Gastroesophageal sphincter (tissue), 3 donors: ENCODE data around the gene EPHB2.

ENCODE experiments used
- EP300 ChIP-seq: sonication (generic); formaldehyde crosslinking; IDR thresholded peaks from one replicate; pipeline ENCODE4 v1.6.1; 2017; ENCODE audit warnings: antibody characterized with exemption, mild to moderate bottlenecking
- POLR2A ChIP-seq, 2 donors: fragments of 450-650 bp; IDR thresholded peaks; one replicate each; pipeline ENCODE4 v1.6.1; 2017; ENCODE audit warnings: antibody characterized with exemption in 2 of 2, mild to moderate bottlenecking in 2 of 2, moderate library complexity in 1 of 2
- POLR2AphosphoS5 ChIP-seq: sonication (generic); formaldehyde crosslinking; IDR thresholded peaks from one replicate; pipeline ENCODE4 v1.6.1; 2017; ENCODE audit warnings: antibody characterized with exemption
- TF ChIP-seq, protein P1 (sequence below), 4 experiments: fragments of 200-600 bp in 2 of 4; fragments of 450-650 bp in 2 of 4; sonication (generic) in 1 of 4; IDR thresholded peaks; one replicate each; pipeline ENCODE4 v1.5.1; 2017 to 2019; ENCODE audit warnings: antibody characterized with exemption in 4 of 4, mild to moderate bottlenecking in 2 of 4, moderate library complexity in 2 of 4

DNA sequence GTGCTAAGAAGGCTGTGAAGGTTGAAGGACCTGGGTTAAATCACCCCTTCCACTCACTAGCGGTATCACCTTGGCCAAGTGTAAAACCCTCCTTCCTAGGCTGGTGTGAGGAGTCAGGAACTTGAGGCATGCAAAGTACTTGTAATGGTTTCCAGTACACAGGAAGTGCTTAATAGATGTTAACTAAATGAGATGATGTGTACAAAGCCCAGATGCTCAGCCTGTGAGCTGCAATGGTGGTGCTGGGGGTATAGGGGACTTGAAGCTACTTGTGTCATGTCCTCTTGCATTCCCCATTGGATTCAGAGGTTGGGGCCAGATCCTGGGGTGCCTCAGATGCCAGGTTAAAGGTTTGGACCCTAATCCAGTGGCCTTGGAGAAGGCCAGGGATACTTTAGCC, 75.5 kb downstream of the EPHB2 start:
- TF ChIP-seq, protein P1, sequence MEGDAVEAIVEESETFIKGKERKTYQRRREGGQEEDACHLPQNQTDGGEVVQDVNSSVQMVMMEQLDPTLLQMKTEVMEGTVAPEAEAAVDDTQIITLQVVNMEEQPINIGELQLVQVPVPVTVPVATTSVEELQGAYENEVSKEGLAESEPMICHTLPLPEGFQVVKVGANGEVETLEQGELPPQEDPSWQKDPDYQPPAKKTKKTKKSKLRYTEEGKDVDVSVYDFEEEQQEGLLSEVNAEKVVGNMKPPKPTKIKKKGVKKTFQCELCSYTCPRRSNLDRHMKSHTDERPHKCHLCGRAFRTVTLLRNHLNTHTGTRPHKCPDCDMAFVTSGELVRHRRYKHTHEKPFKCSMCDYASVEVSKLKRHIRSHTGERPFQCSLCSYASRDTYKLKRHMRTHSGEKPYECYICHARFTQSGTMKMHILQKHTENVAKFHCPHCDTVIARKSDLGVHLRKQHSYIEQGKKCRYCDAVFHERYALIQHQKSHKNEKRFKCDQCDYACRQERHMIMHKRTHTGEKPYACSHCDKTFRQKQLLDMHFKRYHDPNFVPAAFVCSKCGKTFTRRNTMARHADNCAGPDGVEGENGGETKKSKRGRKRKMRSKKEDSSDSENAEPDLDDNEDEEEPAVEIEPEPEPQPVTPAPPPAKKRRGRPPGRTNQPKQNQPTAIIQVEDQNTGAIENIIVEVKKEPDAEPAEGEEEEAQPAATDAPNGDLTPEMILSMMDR (IDR thresholded peaks at IDR 0.05): no peak
- TF ChIP-seq POLR2A (IDR thresholded peaks at IDR 0.05) (no peak), EP300 (no peak), POLR2AphosphoS5 (no peak)
